HepG2 (cell line): ENCODE data around the gene CCDC69. TPM values are rescaled to one million over a fixed set of nuclear protein-coding genes. Genes with fewer than 3 reads are reported as not detected.

Experiments used
- ATAC-seq: fragments of 200-7000 bp; cut with Tn5 transposase; 3 replicates; pipeline ENCODE4 v1.9.1; 2020; ENCODE audit warnings: mild to moderate bottlenecking, moderate library complexity
- BruUV-seq: library from RNA; stranded (reverse); fragments of 400-500 nt; replicated peaks from 2 replicates; lab custom pipeline; 2021; lab: Mats Ljungman, UMichigan
- CTCF ChIA-PET: fragments of 300-600 bp; formaldehyde crosslinking; extraction: SDS; loops from one replicate; lab custom pipeline; 2021; ENCODE audit warnings: low total read pairs, inconsistent platforms, low intra/inter-chr PET ratio; lab: Yijun Ruan, JAX
- POLR2A ChIA-PET: fragments of 350-600 bp; sonication (Branson Sonifier 250); formaldehyde crosslinking; loops from one replicate; lab custom pipeline; 2020; ENCODE audit warnings: antibody characterized with exemption, inconsistent platforms; lab: Yijun Ruan, JAX
- DNase-seq: peaks from one replicate; pipeline ENCODE4 v3.0.0-alpha.2; 2015; ENCODE audit warnings: low spot score
- FAIRE-seq: peaks from 3 replicates; lab custom pipeline; 2011; peaks lifted over from hg19 to GRCh38; lab: Jason Lieb, UNC
- H2AFZ ChIP-seq: one replicate; pipeline ENCODE4 v1.6.1; 2011; ENCODE audit warnings: low read length, inconsistent platforms
- H3K27ac ChIP-seq: fragments of 300-600 bp; 3 replicates; pipeline ENCODE4 v1.8.0; 2011; ENCODE audit warnings: mixed run types, mild to moderate bottlenecking, mixed read lengths, low read length, inconsistent platforms; ENCODE audit not compliant: insufficient read depth; ENCODE audit errors: extremely low read length
- H3K27me3 ChIP-seq, 2 experiments: fragments of 200-600 bp in 1 of 2; 2 replicates in 1 of 2; 3 replicates in 1 of 2; pipeline versions ENCODE4 v1.6.0 to v1.8.0; 2011; ENCODE audit warnings: low read length in 2 of 2, mild to moderate bottlenecking in 2 of 2, moderate library complexity in 2 of 2, inconsistent platforms in 1 of 2; ENCODE audit not compliant: insufficient read depth in 2 of 2, control insufficient read depth in 1 of 2
- H3K36me3 ChIP-seq, 2 experiments: fragments of 200-600 bp in 1 of 2; replicated peaks in 1 of 2; 2 replicates in 1 of 2; 3 replicates in 1 of 2; pipeline versions ENCODE4 v1.5.1 to v1.8.0; 2011; ENCODE audit warnings: low read length in 2 of 2, inconsistent platforms in 1 of 2; ENCODE audit not compliant: insufficient read depth in 2 of 2, control insufficient read depth in 1 of 2
- H3K4me1 ChIP-seq: 2 replicates; pipeline ENCODE4 v1.5.1; 2012; ENCODE audit warnings: low read length, inconsistent platforms; ENCODE audit not compliant: insufficient read depth
- H3K4me2 ChIP-seq: 2 replicates; pipeline ENCODE4 v1.6.0; 2011; ENCODE audit warnings: low read depth, low read length, inconsistent platforms
- H3K4me3 ChIP-seq, 3 experiments: fragments of 200-600 bp in 1 of 3; sonication (generic), shearing (Covaris generic) in 1 of 3; replicated peaks in 1 of 3; 2 replicates each; pipeline ENCODE4 v1.5.1; 2011 to 2016; ENCODE audit warnings: low read length in 3 of 3, inconsistent platforms in 2 of 3, low read depth in 2 of 3, mild to moderate bottlenecking in 2 of 3, control low read depth in 1 of 3, mixed read lengths in 1 of 3; ENCODE audit not compliant: insufficient read depth in 1 of 3
- H3K79me2 ChIP-seq: one replicate; pipeline ENCODE4 v1.6.1; 2011; ENCODE audit warnings: low read length, inconsistent platforms; ENCODE audit not compliant: insufficient read depth
- H3K9ac ChIP-seq: 2 replicates; pipeline ENCODE4 v1.6.0; 2011; ENCODE audit warnings: mild to moderate bottlenecking, low read depth, low read length, inconsistent platforms; ENCODE audit not compliant: insufficient read depth
- H3K9me3 ChIP-seq: 2 replicates; pipeline ENCODE4 v1.5.1; 2012; ENCODE audit warnings: mild to moderate bottlenecking, low read length
- H4K20me1 ChIP-seq: 2 replicates; pipeline ENCODE4 v1.6.0; 2011; ENCODE audit warnings: inconsistent platforms, mild to moderate bottlenecking, low read length, moderate library complexity; ENCODE audit not compliant: insufficient read depth
- FLYWCH1 ChIP-seq: sonication (generic); formaldehyde crosslinking; IDR thresholded peaks from 2 replicates; pipeline ENCODE4 v1.8.1; 2023; ENCODE audit warnings: mild to moderate bottlenecking, missing genetic modification reagents
- FOXC1 ChIP-seq: sonication (generic); formaldehyde crosslinking; IDR thresholded peaks from 2 replicates; pipeline ENCODE4 v1.8.0; 2022; ENCODE audit warnings: mild to moderate bottlenecking, missing genetic modification reagents, borderline replicate concordance
- GATAD1 ChIP-seq: IDR thresholded peaks from 2 replicates; pipeline ENCODE4 v1.6.1; 2016; ENCODE audit warnings: missing genetic modification reagents, missing compliant biosample characterization
- IRF2 ChIP-seq: IDR thresholded peaks from 2 replicates; pipeline ENCODE4 v1.6.1; 2018; ENCODE audit warnings: missing genetic modification reagents, missing compliant biosample characterization
- KDM2A ChIP-seq: sonication (generic); formaldehyde crosslinking; IDR thresholded peaks from 2 replicates; pipeline ENCODE4 v1.4.0; 2020; ENCODE audit warnings: low read depth, missing genetic modification reagents, borderline replicate concordance
- NFIB ChIP-seq: sonication (generic); formaldehyde crosslinking; IDR thresholded peaks from 2 replicates; pipeline ENCODE4 v1.9.0; 2021; ENCODE audit warnings: missing genetic modification reagents, mild to moderate bottlenecking, borderline replicate concordance
- PATZ1 ChIP-seq: sonication (generic); formaldehyde crosslinking; IDR thresholded peaks from 2 replicates; pipeline ENCODE4 v1.4.0; 2020; ENCODE audit warnings: missing genetic modification reagents
- TOE1 ChIP-seq: sonication (generic); formaldehyde crosslinking; IDR thresholded peaks from 2 replicates; pipeline ENCODE4 v1.4.0; 2020; ENCODE audit warnings: mild to moderate bottlenecking, missing genetic modification reagents
- ZBTB4 ChIP-seq: sonication (generic); formaldehyde crosslinking; IDR thresholded peaks from 2 replicates; pipeline ENCODE4 v1.4.0; 2020; ENCODE audit warnings: missing genetic modification reagents, mild to moderate bottlenecking, borderline replicate concordance
- ZBTB44 ChIP-seq: sonication (generic); formaldehyde crosslinking; IDR thresholded peaks from 2 replicates; pipeline ENCODE4 v1.4.0; 2020; ENCODE audit warnings: missing genetic modification reagents
- ZKSCAN8 ChIP-seq: IDR thresholded peaks from 2 replicates; pipeline ENCODE4 v1.6.1; 2016; ENCODE audit warnings: borderline replicate concordance, missing genetic modification reagents, missing compliant biosample characterization
- ZNF549 ChIP-seq: sonication (generic); formaldehyde crosslinking; IDR thresholded peaks from 2 replicates; pipeline ENCODE4 v1.5.0; 2020; ENCODE audit warnings: missing genetic modification reagents
- whole genome bisulfite sequencing: methylation state at CpG from one replicate; pipeline ENCODE4 v1.1.6; 2017; ENCODE audit warnings: low lambda C conversion rate; 5-methylcytosine and 5-hydroxymethylcytosine counted together
- in situ Hi-C: cut with HindIII; loops from 2 replicates; pipeline ENCODE4 v1.10.0; 2017; ENCODE audit warnings: low pct_unique_long_range_greater_than_20kb; ENCODE audit not compliant: extremely low pct_ligation_motif_present
- intact Hi-C: fragments of 100-400 bp; cut with micrococcal nuclease; formaldehyde crosslinking; loops from one replicate; pipeline ENCODE4 v1.10.0; 2022; ENCODE audit not compliant: unreplicated experiment
- polyA plus RNA-seq, 8 experiments: library from polyadenylated mRNA; depleted of rRNA in 3 of 8; stranded (reverse) in 7 of 8; unstranded in 1 of 8; fragments of >200 nt; fragmentation: Illumina TruSeq in 4 of 8; extraction: Trizol in 4 of 8; gene quantifications; 2 replicates each; pipeline versions ENCODE4 v1.2.1 to v1.2.3, GENCODE V29; 2011 to 2016; ENCODE audit warnings: low read depth in 4 of 8, missing spikeins in 1 of 8, mixed read lengths in 1 of 8; ENCODE audit not compliant: insufficient read depth in 1 of 8
- total RNA-seq, 5 experiments: library from RNA; depleted of rRNA; stranded (reverse); fragments of >200 nt; fragmentation: Illumina TruSeq; extraction: Trizol; gene quantifications; 2 replicates each; pipeline ENCODE4 v1.2.3, GENCODE V29; 2016; ENCODE audit warnings: low read depth in 1 of 5

Gene CCDC69
- total and polyA plus RNA-seq, 2 of the 13 experiments (the other 11 are each of a cell fraction or from before 2014, with no cell fraction given): 12.2 to 45.2 TPM

- TF ChIP-seq ZBTB44 (CRISPR knock-in tag): no peak
These were observed 64.1 kb downstream of the CCDC69 start (continued) for GRCh38 chr5:151159649-151160373.

- peaks cover 36% of the 10 kb centered on the region for H3K79me2 ChIP-seq
- POLR2A ChIA-PET: interaction anchor here (0.7 to 1.9 kb wide), 6 partner anchors 11 to 138 kb away, joined by 3 to 7 read pairs (median 4); partner anchors contain the start of genes CCDC69, GM2A and GPX3
- in situ Hi-C loops: no loop called here
- TF ChIP-seq IRF2 (0 out of 2 replicates have a peak, but pooled peaks have one; percentile 24), TOE1 (0 out of 2 replicates have a peak, but pooled peaks have one; percentile 29), FLYWCH1 (CRISPR knock-in tag) (peak; percentile 22; the same call in 1 of the 2 replicates), FOXC1 (CRISPR knock-in tag) (no peak), ZBTB4 (CRISPR knock-in tag) (no peak), ZNF549 (CRISPR knock-in tag) (no peak), NFIB (CRISPR knock-in tag) (no peak), KDM2A (CRISPR knock-in tag) (no peak), ZKSCAN8 (CRISPR knock-in tag) (no peak), GATAD1 (0 out of 2 replicates have a peak, but pooled peaks have one; percentile 10), PATZ1 (CRISPR knock-in tag) (peak; percentile 56; the same call in 1 of the 2 replicates)
These were observed 65.6 kb downstream of the CCDC69 start for GRCh38 chr5:151158287-151158661.

More at GRCh38 chr5:151158287-151158661, 65.6 kb downstream of the CCDC69 start:
- intact Hi-C loops: no loop called here
- H3K4me1 ChIP-seq: peaks cover 52% of the 10 kb centered on the region
- peak overlapping the region; percentile 74 for H3K27ac ChIP-seq
- H3K4me2 ChIP-seq: peak overlapping the region; percentile 96
- peak; percentile 6 for ATAC-seq
- H4K20me1 ChIP-seq: no peaks in the 10 kb centered on the region; the same call in 1 of the 2 replicates
- H3K9me3 ChIP-seq: no peaks in the 10 kb centered on the region
- H3K36me3 ChIP-seq: 0 out of 5 replicates have a peak, but pooled peaks cover 0 to 3% of the 10 kb centered on the region in 2 experiments
- FAIRE-seq: no peak
- H3K4me3 ChIP-seq: peak overlapping the region; percentile 74 to 80 (median 77)
- H3K27me3 ChIP-seq: no peaks in the 10 kb centered on the region
- CTCF ChIA-PET: no interaction called here
- WGBS: 0% methylated on average over 6 of the region's 6 CpGs
- peak overlapping the region; percentile 67; the same call in 1 of the 2 replicates for H3K9ac ChIP-seq
- H2AFZ ChIP-seq: no peak overlapping the region
- BruUV-seq: no TSS peak
- peak; percentile 13 for DNase-seq
